GM21737 (cell line): ENCODE results near the gene TBL1Y.
"Not testable (repeated sequence)": the region's sequence is repeated elsewhere in the genome, so short reads cannot be mapped to it uniquely, and the experiment has no call there.

Source experiments
- ATAC-seq: cut with Tn5 transposase; IDR thresholded peaks from one replicate; pipeline ENCODE4 v1.9.1; 2021; ENCODE audit warnings: mild to moderate bottlenecking, moderate library complexity; ENCODE audit not compliant: unreplicated experiment

TBL1Y gene

GRCh38 chrY:6972271-6972887 is 61.9 kb downstream of the TBL1Y start:
- no peak for ATAC-seq

- ATAC-seq, result no peak
These were observed 64.5 kb downstream of the TBL1Y start for GRCh38 chrY:6974971-6975370.

DNA sequence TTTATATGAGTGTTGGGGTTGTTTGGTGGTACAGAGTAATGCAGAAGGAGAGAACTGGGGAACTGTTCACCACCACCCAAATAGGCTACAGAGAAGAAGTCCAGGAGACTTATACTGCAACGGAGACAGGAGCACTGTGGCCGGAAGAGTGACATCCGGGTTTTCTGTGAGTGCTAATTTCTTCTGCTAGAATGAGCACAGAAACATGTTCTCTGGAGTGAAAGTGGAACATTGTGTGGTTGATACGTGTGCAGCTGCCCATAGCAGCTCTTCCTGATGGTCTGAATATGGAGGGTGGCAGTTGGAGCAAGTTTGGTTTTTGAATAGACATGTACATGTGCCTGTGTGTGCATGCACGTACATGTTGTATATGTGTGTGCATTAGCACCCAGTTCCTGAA is 67.3 kb downstream of the TBL1Y start:
- ATAC-seq, result no peak

DNA sequence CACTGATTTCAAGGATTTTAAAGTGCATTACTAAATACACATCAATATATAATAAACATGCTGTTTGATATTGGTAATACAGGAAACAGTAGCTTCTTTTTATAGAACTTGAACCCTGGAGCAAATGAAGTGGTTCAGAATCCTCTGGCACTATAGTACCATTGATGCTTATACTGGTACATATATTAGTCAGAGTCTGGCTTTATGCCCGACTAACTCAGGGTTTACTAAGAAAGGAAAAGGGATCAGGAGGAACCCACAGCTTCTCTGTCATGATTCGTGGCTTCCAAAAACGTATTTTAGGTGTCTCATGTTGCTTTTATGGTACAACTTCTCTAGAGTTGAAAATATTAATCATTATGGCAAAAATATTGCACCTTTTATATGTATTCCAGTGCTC is 72.7 kb downstream of the TBL1Y start:
- no peak for ATAC-seq

- no peak for ATAC-seq
These were observed 77.3 kb downstream of the TBL1Y start for GRCh38 chrY:6987811-6988210.

- no peak for ATAC-seq
These were observed 79.6 kb downstream of the TBL1Y start for GRCh38 chrY:6989886-6990620.

- ATAC-seq, result no peak
These were observed 81.5 kb downstream of the TBL1Y start for GRCh38 chrY:6992041-6992440.

DNA sequence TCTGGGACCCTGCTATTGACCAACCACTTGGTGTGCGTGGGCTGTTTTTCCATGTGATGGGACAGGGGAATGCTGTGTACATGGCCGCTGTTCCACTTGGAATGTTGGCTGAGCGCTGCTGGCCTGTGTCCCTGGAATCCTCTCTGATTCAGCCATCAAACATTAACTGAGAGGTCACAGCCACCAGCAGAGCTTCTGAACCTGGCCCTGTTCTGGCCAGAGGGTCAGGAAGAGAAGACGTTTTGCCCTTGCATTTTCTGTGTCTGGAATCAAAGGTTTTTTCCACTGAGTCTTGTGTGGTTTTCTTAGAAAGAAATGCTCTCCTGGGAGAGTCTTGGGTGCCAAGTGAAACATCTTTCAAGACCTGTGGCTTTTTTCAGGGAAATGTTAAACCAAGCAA is 85.5 kb downstream of the TBL1Y start:
- no peak for ATAC-seq

DNA sequence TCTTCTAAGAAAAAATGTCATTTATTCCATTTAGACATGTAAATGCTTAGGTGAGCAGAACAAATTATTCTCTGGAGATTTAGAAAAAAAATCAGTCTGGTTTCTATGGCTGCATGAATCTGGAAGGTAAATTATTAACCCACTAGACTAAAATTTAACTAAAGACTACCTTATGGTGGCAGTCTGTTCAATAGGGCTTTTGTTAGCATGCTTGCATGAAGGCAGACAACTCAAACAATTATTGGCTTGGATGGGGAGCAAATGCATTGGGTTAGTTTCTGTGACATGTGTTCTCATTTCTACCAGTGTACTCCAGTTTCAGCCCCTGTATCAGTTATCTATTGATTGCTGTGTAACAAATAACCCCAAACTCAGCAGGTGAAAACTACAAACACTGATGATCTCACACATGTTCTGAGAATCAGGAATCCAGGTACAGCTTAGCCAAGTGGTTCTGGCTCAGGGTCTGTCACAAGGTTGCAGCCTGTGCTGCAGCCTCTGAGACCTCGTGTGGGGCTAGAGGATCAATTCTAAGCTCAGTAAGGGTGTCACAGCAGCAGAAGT is 87.1 kb downstream of the TBL1Y start:
- ATAC-seq, result no peak

GRCh38 chrY:6999905-7000304 is 89.4 kb downstream of the TBL1Y start:
- no peak for ATAC-seq

GRCh38 chrY:7002581-7002980 is 92.1 kb downstream of the TBL1Y start:
- ATAC-seq, result no peak

DNA sequence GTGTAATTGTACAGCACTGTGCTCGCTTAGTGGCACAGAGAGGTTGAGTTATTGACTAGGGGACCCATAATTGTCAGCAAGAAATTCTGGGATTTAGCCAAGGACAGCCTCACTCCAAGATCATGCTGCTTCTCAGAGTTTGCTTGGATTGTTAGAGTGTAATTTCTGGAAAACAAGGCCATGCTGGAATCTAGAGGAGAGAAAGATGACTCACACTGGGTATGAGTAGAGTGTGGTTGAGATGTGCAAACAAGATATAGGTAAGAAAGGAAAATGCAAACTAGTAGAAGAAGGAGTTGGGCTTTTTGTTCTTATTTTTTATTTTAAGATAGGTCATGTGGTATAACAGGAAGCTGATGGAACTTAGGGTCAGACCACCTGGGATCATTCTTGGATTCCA is 97.4 kb downstream of the TBL1Y start:
- ATAC-seq, result no peak

DNA sequence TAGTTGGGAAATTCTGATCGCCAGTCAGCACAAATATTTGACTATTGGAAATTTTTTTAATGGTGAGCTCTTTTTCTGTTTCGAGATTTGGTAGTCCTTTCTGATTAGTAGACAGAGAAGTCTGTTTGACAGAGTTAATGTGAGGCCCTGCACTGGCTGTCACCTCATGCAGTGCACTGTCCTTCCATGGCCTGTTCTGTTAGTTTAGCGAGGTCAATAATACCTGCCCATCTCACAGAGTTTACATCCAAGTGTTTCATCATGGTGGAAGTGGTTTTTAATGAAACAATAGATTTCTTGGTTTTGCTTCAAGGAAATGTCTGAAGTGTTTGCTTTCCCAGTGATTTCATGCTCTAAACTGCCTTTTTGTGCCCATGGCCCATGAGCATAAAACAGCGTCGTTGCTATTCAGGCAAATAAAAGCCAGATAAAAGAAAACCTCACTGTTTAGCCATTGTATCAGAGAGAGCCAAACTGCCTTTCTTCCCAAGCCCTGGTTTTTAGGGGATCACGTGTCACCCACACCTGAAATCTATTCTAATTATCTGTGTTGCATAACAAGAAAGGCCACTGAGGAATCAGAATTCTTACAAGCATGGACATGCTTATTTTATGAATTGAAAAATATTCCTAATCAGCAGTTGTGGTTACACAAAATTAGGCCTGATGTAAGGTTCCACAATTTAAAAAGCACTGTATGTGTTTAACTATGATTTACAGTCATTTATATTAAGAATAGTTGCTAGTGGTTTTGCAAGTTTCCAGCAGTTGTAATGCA is 98.3 kb downstream of the TBL1Y start:
- ATAC-seq, result no peak

DNA sequence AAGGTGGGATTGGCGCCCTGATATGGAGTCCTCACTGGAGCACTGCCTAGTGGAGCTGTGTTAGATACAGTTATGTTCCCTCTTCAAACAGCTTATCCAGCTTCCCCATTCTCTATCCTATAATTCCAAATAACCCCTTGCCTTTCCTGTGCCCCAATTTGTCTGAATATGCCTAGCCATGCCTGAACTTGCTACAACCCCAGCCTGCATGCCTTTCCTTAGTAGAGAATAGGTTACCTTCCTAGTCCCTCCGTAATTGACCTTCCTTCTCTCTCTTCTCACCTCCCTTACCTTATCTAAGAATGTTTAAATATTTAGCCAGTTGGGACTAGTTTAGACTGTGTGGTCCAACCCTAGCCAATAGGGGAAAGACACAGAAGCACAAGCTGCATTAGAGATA is 102.6 kb downstream of the TBL1Y start:
- ATAC-seq, result no peak

DNA sequence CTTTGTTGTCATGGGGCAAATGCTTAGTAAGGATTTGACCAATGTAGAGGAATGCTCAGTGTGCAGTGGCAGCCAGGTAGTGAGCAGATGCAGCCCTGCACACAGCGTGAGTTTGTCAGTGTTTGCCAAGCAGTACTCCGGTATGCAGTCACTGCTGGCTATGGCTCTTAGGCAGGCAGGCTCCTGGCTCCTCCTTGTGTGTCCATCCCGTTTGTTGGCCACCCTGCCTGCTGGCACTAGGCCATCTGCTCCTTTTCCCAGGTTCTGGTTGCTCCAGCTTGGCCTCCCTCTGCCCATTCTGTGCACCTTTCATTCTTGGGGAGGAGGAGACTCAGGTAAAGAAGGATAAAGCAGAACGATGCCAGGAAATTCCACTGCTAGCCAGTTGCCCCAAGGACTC is 106.0 kb downstream of the TBL1Y start:
- no peak for ATAC-seq

GRCh38 chrY:7017244-7018080 is 107.0 kb downstream of the TBL1Y start:
- ATAC-seq, result no peak

GRCh38 chrY:7039037-7039436 is 128.5 kb downstream of the TBL1Y start:
- no peak for ATAC-seq

GRCh38 chrY:7040662-7041061 is 130.2 kb downstream of the TBL1Y start:
- no peak for ATAC-seq

- ATAC-seq, result no peak
These were observed 131.5 kb downstream of the TBL1Y start for GRCh38 chrY:7041983-7042382.

DNA sequence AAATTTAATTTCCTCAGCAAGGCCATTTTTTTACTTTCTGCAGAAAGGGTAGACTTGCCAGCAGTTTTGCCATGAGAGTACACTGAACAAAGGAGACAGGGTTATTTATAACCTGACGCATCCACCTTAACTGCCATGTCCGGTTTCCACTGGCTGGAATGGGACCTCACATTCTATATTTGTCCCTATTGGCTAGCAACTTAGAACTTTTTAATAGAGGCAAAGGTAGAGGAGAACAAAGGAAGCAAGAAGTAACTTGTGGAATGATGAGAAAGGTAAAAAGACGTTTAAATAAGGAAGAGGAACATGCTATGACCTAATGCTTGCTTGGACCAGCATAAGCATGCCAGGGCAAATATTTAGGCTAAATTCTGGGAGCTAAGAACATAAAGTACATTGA is 142.0 kb downstream of the TBL1Y start:
- not testable (repeated sequence) for ATAC-seq

- ATAC-seq, result no peak
These were observed 146.4 kb downstream of the TBL1Y start for GRCh38 chrY:7056886-7057285.
